Measurements from ENCODE around the gene SCAMP4. TPM values are rescaled to one million over a fixed set of nuclear protein-coding genes. Genes with fewer than 3 reads are reported as not detected.

SCAMP4 gene
- total and polyA plus RNA-seq, 2 experiments from 2014 or later = 39.4 to 106 TPM

- H3K36me3 ChIP-seq (ENCODE audit: insufficient read depth) = no peaks in the 10 kb centered on the region
- no peaks in the 10 kb centered on the region for H3K27me3 ChIP-seq (ENCODE audit: insufficient read depth)
- H3K4me1 ChIP-seq (ENCODE audit: insufficient read depth) = no peaks in the 10 kb centered on the region
- peaks cover 2% of the 10 kb centered on the region; the same call in 1 of the 3 replicates for H3K9me3 Mint-ChIP-seq
- no peak for TF ChIP-seq STAT1 (IDR thresholded peaks at IDR 0.05; ENCODE audit: unreplicated experiment)
- TF ChIP-seq ZNF114 (CRISPR knock-in tag; IDR thresholded peaks at IDR 0.05) = no peak
- H3F3A ChIP-seq (replicated peaks; ENCODE audit: low read depth) = no peaks in the 10 kb centered on the region
- H3K4me2 ChIP-seq = no peak overlapping the region
- no peaks in the 10 kb centered on the region for H3K9me2 ChIP-seq (ENCODE audit: insufficient read depth)
- peaks cover 7% of the 10 kb centered on the region; the same call in 2 of the 3 replicates for H3K4me1 Mint-ChIP-seq
- ATAC-seq (no peak), DNase-seq (ENCODE audit: low spot score) (peak; percentile 60)
- no peak overlapping the region for H3K27ac Mint-ChIP-seq
- H2AFZ ChIP-seq = peak overlapping the region; percentile 69; the same call in 1 of the 2 replicates
- H3K4me3 Mint-ChIP-seq = no peak overlapping the region
- H3K27ac ChIP-seq (ENCODE audit: low read depth) = no peak overlapping the region
- H4K20me1 ChIP-seq (replicated peaks; ENCODE audit: insufficient read depth) = no peaks in the 10 kb centered on the region
- peaks cover 23% of the 10 kb centered on the region for H3K27me3 Mint-ChIP-seq (ENCODE audit: insufficient read depth, low read depth, poor library complexity)
- no peak overlapping the region for H3K4me3 ChIP-seq
- H3K36me3 Mint-ChIP-seq (ENCODE audit: low read depth) = no peaks in the 10 kb centered on the region
- H3K79me2 ChIP-seq (replicated peaks; ENCODE audit: insufficient read depth) = no peaks in the 10 kb centered on the region
These were observed 11.4 kb upstream of the SCAMP4 start for GRCh38 chr19:1893791-1894190.

- H3K79me2 ChIP-seq (replicated peaks; ENCODE audit: insufficient read depth) = no peaks in the 10 kb centered on the region
- no peaks in the 10 kb centered on the region for H3F3A ChIP-seq (replicated peaks; ENCODE audit: low read depth)
- H3K4me2 ChIP-seq = no peak overlapping the region
- no peak overlapping the region for H3K4me3 Mint-ChIP-seq
- H3K4me3 ChIP-seq = no peak overlapping the region
- no peaks in the 10 kb centered on the region for H3K36me3 ChIP-seq (ENCODE audit: insufficient read depth)
- ATAC-seq = no peak
- H3K27me3 ChIP-seq (ENCODE audit: insufficient read depth) = no peaks in the 10 kb centered on the region
- H3K27ac Mint-ChIP-seq = no peak overlapping the region
- no peak overlapping the region for H3K27ac ChIP-seq (ENCODE audit: low read depth)
- no peaks in the 10 kb centered on the region for H4K20me1 ChIP-seq (replicated peaks; ENCODE audit: insufficient read depth)
- peaks cover 23% of the 10 kb centered on the region for H3K27me3 Mint-ChIP-seq (ENCODE audit: insufficient read depth, low read depth, poor library complexity)
- peaks cover 7% of the 10 kb centered on the region; the same call in 2 of the 3 replicates for H3K4me1 Mint-ChIP-seq
- H3K36me3 Mint-ChIP-seq (ENCODE audit: low read depth) = no peaks in the 10 kb centered on the region
- no peaks in the 10 kb centered on the region for H3K4me1 ChIP-seq (ENCODE audit: insufficient read depth)
- peaks cover 2% of the 10 kb centered on the region; the same call in 1 of the 3 replicates for H3K9me3 Mint-ChIP-seq
- no peak for DNase-seq (ENCODE audit: low spot score)
- H3K9me2 ChIP-seq (ENCODE audit: insufficient read depth) = no peaks in the 10 kb centered on the region
- no peak overlapping the region for H2AFZ ChIP-seq
- TF ChIP-seq ZNF114 (CRISPR knock-in tag; IDR thresholded peaks at IDR 0.05) (no peak), STAT1 (IDR thresholded peaks at IDR 0.05; ENCODE audit: unreplicated experiment) (no peak), CREB1 (CRISPR knock-in tag; IDR thresholded peaks at IDR 0.05; ENCODE audit: low read depth) (no peak), ZNF331 (CRISPR knock-in tag; IDR thresholded peaks at IDR 0.05; ENCODE audit: low read depth) (no peak), POLR2AphosphoS5 (IDR thresholded peaks at IDR 0.05; ENCODE audit: low read depth) (no peak), JUNB (IDR thresholded peaks at IDR 0.05; ENCODE audit: unreplicated experiment) (no peak), NANOG (IDR thresholded peaks at IDR 0.05; ENCODE audit: borderline replicate concordance) (no peak), EZH2 (IDR thresholded peaks at IDR 0.05; ENCODE audit: low read depth, unreplicated experiment) (no peak), ETS1 (IDR thresholded peaks at IDR 0.05) (no peak), CTCF (conservative IDR thresholded peaks at IDR 0.05; ENCODE audit: low read depth in 2 of 2) (no peak), EZH2phosphoT487 (IDR thresholded peaks at IDR 0.05; ENCODE audit: unreplicated experiment) (no peak), REST (IDR thresholded peaks at IDR 0.05; ENCODE audit: unreplicated experiment) (no peak)
These were observed 8.7 kb upstream of the SCAMP4 start for GRCh38 chr19:1896508-1896907.

All from GM23338 (cell line).